GM20431 (cell line): ENCODE measurements around the gene ZNF564.

Source experiments
- in situ Hi-C: fragments of 300-500 bp; cut with MseI, MboI; formaldehyde crosslinking; loops from one replicate; pipeline ENCODE4 v1.15.0; 2020; ENCODE audit warnings: low sequenced_read_pairs; ENCODE audit not compliant: unreplicated experiment

ZNF564 gene

GRCh38 chr19:12551060-12551832 lies at the start of gene ZNF564:
Gene ZNF564, minus strand, starts transcription at chr19:12551482. Its CDS starts 150 bp downstream, at chr19:12551332.
- in situ Hi-C loops: no loop called here

DNA sequence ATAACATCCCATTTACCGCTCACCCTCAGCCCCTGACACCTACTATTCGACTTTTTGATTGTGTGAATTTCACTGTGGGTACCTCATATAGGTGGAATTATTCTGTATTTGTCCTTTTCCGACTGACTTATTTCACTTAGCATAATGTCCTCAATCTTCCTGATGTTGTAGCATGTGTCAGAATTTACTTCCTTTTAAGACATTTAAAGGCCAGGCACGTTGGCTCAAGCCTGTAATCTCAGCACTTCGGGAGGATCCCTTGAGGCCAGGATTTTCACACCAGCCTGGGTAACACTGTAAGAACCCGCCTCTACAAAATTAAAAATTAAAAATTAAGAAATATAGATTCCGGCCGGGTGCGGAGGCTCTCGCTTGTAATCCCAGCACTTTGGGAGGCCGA lies 46.3 kb upstream of the ZNF564 start:
- in situ Hi-C loops: no loop called here

GRCh38 chr19:12596927-12597548 lies 45.8 kb upstream of the ZNF564 start:
- in situ Hi-C loops: no loop called here

- in situ Hi-C loops: no loop called here
These were observed 45.2 kb upstream of the ZNF564 start for GRCh38 chr19:12596485-12596884.

DNA sequence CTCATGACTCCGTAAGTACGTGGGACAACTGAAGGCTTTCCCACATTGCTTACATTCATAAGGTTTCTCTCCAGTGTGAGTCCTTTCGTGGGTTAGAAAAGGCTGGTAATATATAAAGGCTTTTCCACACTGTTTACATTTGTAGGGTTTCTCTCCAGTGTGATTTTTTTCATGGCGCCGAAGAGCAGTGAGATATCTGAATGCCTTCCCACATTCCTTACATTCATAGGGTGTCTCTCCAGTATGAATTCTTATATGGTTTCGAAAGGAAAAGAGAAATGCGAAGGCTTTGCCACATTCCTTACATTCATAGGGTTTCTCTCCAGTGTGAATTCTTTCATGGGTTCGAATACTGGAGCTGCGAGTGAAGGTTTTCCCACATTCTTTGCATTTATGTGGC lies 29.8 kb upstream of the ZNF564 start:
- in situ Hi-C loops: no loop called here

DNA sequence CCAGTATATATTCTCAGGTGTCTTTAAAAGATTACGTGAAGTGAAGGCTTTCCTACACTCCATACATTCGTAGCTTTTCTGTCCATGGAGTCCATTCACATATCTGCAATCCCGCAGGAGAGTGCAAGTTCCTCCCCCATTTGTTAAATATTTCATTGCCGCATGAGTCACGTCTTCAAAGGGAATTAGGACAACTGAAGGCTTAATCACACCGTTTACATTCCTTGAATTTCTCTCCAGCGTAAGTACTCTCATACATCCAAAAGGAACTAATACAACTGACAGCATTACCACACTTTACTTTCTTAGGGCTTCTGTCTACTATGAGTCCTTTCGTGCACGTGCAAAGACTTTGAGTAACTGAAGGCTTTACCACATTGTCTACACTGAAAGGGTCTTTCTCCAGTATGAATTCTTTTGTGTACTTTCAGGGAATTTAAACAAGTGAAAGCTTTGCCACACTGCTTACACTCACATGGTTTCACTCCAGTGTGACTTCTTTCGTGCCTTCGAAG lies 29.0 kb upstream of the ZNF564 start:
- in situ Hi-C loops: no loop called here

GRCh38 chr19:12578641-12579040 lies 27.4 kb upstream of the ZNF564 start:
- in situ Hi-C loops: no loop called here

DNA sequence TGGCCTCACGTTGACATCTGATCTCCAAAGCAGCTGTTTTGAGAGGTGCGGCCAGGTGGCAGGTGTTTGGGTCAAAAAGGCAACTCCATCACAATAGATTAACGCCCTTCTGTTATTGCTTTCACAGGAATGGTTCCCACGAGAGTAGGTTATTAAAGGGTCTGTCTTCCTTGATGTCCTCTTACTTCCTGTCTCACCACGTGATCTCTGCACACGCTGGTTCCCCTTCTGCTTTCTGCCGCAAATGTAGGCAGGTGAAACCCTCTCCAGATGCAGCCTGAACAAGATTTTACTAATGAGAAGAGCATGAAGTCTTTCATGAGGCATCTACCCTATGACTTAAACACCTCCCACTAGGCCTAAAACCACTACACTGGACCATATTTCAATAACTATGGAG lies 22.8 kb upstream of the ZNF564 start:
- in situ Hi-C loops: no loop called here

DNA sequence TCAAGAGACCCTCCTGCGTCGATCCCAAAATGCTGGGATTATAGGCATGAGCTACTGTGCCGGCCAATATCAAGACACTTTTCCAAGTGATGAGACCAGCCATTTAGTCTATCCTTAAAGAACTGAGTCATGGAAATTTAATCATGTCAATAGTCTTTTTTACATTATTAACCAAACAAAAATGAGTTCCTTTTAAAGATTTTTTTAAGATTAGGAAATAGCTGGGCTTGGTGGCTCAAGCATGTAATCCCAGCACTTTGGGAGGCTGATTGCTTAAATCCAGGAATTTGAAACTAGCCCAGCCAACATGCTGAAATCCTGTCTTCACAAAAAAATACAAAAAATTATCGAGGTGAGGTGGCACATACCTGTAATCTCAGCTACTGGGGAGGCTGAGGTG lies 16.7 kb upstream of the ZNF564 start:
- in situ Hi-C loops: loop anchor here (10.0 kb wide), 1 partner anchor 107 kb away; no protein-coding TSS in a partner anchor

DNA sequence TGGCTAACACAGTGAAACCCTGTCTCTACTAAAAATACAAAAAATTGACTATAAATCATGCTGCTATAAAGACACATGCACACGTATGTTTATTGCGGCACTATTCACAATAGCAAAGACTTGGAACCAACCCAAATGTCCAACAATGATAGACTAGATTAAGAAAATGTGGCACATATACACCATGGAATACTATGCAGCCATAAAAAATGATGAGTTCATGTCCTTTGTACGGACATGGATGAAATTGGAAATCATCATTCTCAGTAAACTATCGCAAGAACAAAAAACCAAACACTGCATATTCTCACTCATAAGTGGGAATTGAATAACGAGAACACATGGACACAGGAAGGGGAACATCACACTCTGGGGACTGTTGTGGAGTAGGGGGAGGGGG lies 15.1 kb upstream of the ZNF564 start:
- in situ Hi-C loops: loop anchor here (10.0 kb wide), 1 partner anchor 108 kb away; no protein-coding TSS in a partner anchor

- in situ Hi-C loops: loop anchor here (10.0 kb wide), 1 partner anchor 111 kb away; no protein-coding TSS in a partner anchor
These were observed 12.9 kb upstream of the ZNF564 start for GRCh38 chr19:12564016-12564664.

DNA sequence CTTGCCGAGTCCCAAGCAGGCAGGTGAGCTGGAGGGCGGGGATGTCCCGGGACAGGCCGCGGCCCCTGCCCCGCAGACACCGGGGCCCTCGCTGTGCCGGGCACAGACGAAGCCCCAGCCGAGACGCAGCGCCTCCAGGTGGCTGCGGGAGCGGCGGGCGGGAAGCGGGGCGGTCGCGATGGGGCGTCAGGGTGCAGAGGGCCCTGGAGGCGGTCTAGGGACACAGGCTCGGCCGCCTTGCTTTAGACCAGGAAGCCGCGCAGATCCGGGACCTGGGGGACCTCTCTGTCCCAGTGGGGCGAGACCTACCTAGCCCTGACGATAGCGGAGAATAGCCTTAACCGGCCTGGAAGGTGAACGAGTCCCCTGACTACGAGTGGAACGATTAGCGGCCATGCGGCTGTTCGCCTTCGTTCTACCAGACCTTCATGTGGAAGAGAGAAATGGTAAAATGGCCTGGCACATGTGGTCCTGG lies 4.2 kb upstream of the ZNF564 start:
- in situ Hi-C loops: no loop called here

GRCh38 chr19:12546903-12547302 lies 4.4 kb downstream of the ZNF564 start:
- in situ Hi-C loops: no loop called here

DNA sequence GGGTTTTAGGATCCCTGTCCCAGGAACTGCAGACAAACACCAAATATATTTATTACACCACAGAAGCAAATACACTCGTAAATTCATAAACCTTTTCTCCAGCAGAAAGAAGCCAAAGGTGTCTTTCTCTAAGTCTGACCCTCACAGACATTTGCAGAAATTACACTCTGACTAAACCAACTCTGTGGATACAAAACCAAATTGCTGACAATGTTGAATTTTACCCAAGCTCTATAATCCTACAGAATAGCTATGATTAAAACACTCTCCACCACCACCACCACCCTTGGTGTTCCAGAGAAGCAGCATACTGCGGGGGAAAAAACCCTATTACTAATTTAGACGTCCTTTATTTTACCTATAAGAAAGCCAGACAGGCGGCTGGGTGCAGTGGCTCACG lies 5.2 kb downstream of the ZNF564 start:
- in situ Hi-C loops: no loop called here

- in situ Hi-C loops: no loop called here
These were observed 6.0 kb downstream of the ZNF564 start for GRCh38 chr19:12545267-12545666.

GRCh38 chr19:12544401-12544876 lies 6.8 kb downstream of the ZNF564 start:
- in situ Hi-C loops: no loop called here

DNA sequence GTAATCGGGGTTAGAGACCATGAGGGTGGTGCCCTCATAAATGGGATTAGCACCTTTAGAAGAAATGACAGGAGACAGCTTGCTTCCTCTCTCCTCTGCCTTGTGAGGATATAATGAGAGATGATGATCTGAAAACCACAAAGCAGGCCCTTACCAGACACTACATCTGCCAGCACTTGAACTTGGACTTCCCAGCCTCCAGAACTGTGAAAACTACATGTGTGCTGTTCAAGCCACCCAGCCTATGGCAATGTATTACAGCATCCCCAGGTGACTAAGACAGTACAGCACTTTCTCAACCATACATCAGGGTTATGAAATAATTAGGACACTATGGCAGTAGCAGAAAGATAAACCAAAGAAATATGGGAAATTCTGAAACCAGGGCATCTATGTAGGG lies 7.4 kb downstream of the ZNF564 start:
- in situ Hi-C loops: no loop called here

DNA sequence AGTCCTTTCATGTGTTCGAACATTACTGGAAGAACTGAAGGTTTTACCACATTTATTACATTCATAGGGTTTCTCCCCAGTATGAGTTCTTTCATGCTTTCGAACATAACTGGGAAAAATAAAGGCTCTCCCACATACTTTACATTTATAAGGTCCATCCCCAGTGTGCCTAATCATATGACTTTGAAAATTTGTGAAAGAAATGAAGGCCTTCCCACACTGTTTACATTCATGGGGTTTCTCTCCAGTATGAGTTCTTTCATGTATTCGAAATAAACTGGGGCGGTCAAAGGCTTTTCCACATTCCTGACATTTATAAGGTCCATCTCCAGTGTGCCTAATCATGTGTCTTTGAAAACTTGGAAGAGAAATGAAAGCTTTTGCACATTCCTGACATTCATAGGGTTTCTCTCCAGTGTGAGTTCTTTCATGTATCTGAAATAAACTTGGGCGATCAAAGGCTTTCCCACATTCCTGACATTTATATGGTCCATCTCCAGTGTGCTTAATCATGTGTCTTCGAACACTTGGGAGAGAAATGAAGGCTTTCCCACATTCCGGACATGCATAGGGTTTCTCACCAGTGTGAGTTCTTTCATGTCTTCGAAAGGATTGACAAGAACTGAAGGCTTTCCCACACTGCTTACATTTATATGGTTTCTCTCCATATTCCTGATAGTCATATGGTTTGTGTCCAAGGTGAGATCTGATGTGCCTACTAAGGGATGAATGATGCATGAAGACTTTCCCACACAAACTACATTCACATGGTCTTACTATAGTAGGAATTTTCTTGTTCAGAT lies 24.0 kb downstream of the ZNF564 start:
- in situ Hi-C loops: no loop called here

- in situ Hi-C loops: no loop called here
These were observed 24.7 kb downstream of the ZNF564 start for GRCh38 chr19:12526542-12526941.

GRCh38 chr19:12521996-12522395 lies 29.3 kb downstream of the ZNF564 start:
- in situ Hi-C loops: no loop called here
